Natural killer cell (primary cell): ENCODE measurements around the gene HTRA3. TPM values are rescaled to one million over a fixed set of nuclear protein-coding genes. Genes with fewer than 3 reads are reported as not detected.

Source experiments
- ATAC-seq, 3 donors: fragments of 150-1000 bp in 2 of 3; fragments of 200-7000 bp in 1 of 3; cut with Tn5 transposase; 1 replicate in 1 of 3; 2 replicates in 2 of 3; pipeline ENCODE4 v1.10.0; 2021; ENCODE audit warnings: mild to moderate bottlenecking in 2 of 3, moderate library complexity in 2 of 3
- DNase-seq, 2 donors: peaks; one replicate each; pipeline versions ENCODE4 v3.0.0 to v3.0.0-alpha.2; 2013 to 2021; ENCODE audit warnings: mixed read lengths in 1 of 2
- H3K27ac ChIP-seq: one replicate; pipeline ENCODE4 v1.5.1; 2013; ENCODE audit warnings: mild to moderate bottlenecking, low read length
- H3K27me3 ChIP-seq: one replicate; pipeline ENCODE4 v1.6.1; 2013; ENCODE audit warnings: low read length; ENCODE audit not compliant: control insufficient read depth, insufficient read depth
- H3K36me3 ChIP-seq: one replicate; pipeline ENCODE4 v1.6.1; 2013; ENCODE audit warnings: low read length; ENCODE audit not compliant: control insufficient read depth, insufficient read depth
- H3K4me1 ChIP-seq: one replicate; pipeline ENCODE4 v1.6.1; 2013; ENCODE audit warnings: low read length; ENCODE audit not compliant: control insufficient read depth, insufficient read depth
- H3K4me3 ChIP-seq: one replicate; pipeline ENCODE4 v1.5.1; 2013; ENCODE audit warnings: low read length
- H3K9me3 ChIP-seq: one replicate; pipeline ENCODE4 v1.6.1; 2013; ENCODE audit warnings: low read length; ENCODE audit not compliant: control insufficient read depth, insufficient read depth
- H3K27ac Mint-ChIP-seq, 2 donors: one replicate each; pipeline ENCODE4 v1.8.0; 2022; ENCODE audit warnings: mild to moderate bottlenecking in 2 of 2, mixed read lengths in 2 of 2, moderate library complexity in 1 of 2
- H3K27me3 Mint-ChIP-seq, 2 donors: one replicate each; pipeline ENCODE4 v1.8.0; 2022; ENCODE audit warnings: low read depth in 2 of 2, mixed read lengths in 2 of 2
- H3K36me3 Mint-ChIP-seq: one replicate; pipeline ENCODE4 v1.8.0; 2022; ENCODE audit warnings: mixed read lengths
- H3K4me1 Mint-ChIP-seq, 2 donors: one replicate each; pipeline ENCODE4 v1.8.0; 2022; ENCODE audit warnings: mixed read lengths in 2 of 2
- H3K4me3 Mint-ChIP-seq: one replicate; pipeline ENCODE4 v1.8.0; 2022; ENCODE audit warnings: mild to moderate bottlenecking, moderate library complexity, mixed read lengths
- H3K9me3 Mint-ChIP-seq, 2 donors: one replicate each; pipeline ENCODE4 v1.8.0; 2022; ENCODE audit warnings: mixed read lengths in 2 of 2
- WGBS: methylation state at CpG from one replicate; pipeline ENCODE4 v1.1.7; 2013; ENCODE audit warnings: missing lambda C conversion rate; ENCODE audit not compliant: insufficient coverage; 5-methylcytosine and 5-hydroxymethylcytosine counted together
- intact Hi-C: fragments of 100-400 bp; cut with micrococcal nuclease; formaldehyde crosslinking; loops from one replicate; pipeline ENCODE4 v1.14.2; 2022
- total RNA-seq, 4 donors: library from RNA; stranded (reverse); fragments of 120-200 nt in 1 of 4; gene quantifications; one replicate each; pipeline versions ENCODE4 v1.2.3 to v1.2.4, GENCODE V29; 2013 to 2022
- TF ChIP-seq, protein P1 (sequence below): fragments of 200-600 bp; IDR thresholded peaks from one replicate; pipeline ENCODE4 v1.8.0; 2022; ENCODE audit warnings: antibody characterized with exemption

HTRA3 gene
- total RNA-seq, 3 donors from 2014 or later (not counting 1 experiment from before 2014, with no cell fraction given) = not detected

DNA sequence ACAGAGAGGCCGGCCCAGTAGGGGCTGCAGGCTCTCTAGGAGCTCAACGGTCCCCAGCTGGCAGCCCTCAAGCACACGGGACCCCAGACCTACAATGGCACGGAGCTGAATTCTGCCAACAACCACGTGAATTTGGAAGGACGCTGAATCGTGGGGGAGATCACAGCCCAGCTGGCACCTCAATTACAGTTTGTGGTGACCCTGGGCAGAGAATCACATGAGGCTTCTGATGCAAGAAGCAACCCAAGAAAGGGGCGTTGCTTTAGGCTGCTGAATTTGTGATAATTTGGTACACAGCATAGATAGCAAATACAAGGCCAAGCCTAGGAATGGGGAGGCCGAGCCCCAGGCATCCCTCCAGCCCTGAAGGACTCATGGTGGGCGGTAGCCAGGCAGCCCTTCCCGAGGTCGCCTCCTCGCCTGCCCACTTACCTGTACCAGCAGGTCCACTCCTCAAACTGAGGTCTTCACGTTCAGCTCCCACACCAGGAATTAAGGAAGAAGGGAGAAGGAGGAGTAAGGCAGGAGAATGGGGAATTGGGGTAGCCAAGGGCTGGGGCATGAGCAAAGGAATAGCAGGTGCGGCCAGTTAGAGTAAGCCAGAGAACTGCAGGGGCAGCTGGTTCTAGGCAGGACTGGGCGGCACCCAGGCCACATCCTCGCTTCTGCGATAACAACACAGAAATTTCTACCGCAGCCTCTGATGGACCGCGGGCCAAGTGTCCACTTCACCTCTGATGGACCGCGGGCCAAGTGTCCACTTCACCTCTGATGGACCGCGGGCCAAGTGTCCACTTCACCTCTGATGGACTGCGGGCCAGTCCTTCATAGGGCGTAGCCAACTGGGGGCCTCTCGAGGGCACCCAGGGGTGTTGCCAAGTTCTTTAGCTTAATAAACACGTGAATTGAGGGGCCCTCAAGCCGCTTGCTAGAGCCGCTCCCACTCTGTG, 23.4 kb upstream of the HTRA3 start:
- no peak overlapping the region for H3K4me3 ChIP-seq
- ATAC-seq = no peak
- no peak overlapping the region for H3K4me3 Mint-ChIP-seq
- no peak overlapping the region for H3K27ac Mint-ChIP-seq
- no peaks in the 10 kb centered on the region for H3K4me1 Mint-ChIP-seq
- no peaks in the 10 kb centered on the region for H3K36me3 Mint-ChIP-seq
- H3K27ac ChIP-seq = no peak overlapping the region
- 89% methylated on average over 30 of the region's 31 CpGs for WGBS
- TF ChIP-seq, protein P1, sequence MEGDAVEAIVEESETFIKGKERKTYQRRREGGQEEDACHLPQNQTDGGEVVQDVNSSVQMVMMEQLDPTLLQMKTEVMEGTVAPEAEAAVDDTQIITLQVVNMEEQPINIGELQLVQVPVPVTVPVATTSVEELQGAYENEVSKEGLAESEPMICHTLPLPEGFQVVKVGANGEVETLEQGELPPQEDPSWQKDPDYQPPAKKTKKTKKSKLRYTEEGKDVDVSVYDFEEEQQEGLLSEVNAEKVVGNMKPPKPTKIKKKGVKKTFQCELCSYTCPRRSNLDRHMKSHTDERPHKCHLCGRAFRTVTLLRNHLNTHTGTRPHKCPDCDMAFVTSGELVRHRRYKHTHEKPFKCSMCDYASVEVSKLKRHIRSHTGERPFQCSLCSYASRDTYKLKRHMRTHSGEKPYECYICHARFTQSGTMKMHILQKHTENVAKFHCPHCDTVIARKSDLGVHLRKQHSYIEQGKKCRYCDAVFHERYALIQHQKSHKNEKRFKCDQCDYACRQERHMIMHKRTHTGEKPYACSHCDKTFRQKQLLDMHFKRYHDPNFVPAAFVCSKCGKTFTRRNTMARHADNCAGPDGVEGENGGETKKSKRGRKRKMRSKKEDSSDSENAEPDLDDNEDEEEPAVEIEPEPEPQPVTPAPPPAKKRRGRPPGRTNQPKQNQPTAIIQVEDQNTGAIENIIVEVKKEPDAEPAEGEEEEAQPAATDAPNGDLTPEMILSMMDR = no peak
- peaks cover 6% of the 10 kb centered on the region for H3K4me1 ChIP-seq
- no peak for DNase-seq
- no peaks in the 10 kb centered on the region for H3K9me3 ChIP-seq
- no peaks in the 10 kb centered on the region for H3K36me3 ChIP-seq
- no peaks in the 10 kb centered on the region for H3K27me3 ChIP-seq
- no peaks in the 10 kb centered on the region for H3K27me3 Mint-ChIP-seq
- H3K9me3 Mint-ChIP-seq = no peaks in the 10 kb centered on the region
- intact Hi-C loops = no loop called here

DNA sequence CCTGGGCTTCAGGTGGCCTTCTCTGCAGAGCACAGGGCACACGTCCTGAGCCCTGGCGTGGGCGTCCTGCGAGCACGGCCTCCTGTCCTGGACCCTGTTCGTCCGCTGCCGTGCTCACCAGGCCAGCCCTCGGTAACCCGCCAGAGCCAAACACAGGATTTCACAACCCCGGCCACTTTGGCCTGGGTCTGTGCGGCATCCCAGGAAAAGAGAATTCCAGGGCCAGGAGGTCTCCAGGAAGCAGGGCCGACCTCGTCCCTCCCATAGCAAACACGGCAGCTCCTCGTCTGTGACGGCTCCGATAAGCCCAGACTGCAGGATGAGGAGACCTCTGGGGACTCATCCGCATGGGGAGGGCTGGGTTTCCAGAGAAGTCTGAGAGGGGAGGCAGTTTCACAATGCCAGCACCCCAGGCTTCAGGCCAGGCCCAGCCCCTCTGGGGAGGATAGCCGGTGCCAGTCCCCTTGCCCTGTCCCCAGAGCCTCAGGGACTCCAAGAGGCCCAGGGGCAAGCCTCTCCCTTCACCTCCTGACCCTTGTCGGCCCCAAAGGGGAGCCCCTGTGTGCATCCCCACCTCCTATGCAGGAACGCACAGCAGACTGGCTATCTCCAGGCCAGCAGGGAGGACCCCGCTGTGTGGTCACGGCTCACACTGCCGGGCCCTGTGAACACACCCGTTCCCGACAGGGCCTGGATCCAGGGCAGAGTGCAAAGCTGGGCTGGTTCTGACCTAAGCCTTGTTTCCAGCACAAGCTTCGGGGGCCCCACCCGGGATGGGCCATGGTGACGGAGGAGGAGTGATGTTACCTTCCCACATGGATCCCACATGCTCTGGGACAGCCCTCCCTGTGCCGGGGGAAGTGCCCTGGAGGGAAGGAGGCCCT, 22.3 kb upstream of the HTRA3 start:
- 93% methylated on average over 31 of the region's 31 CpGs for WGBS
- no peak overlapping the region for H3K27ac ChIP-seq
- Mint-ChIP-seq H3K36me3 (no peaks in the 10 kb centered on the region), H3K4me3 (no peak overlapping the region), H3K9me3 (no peaks in the 10 kb centered on the region), H3K4me1 (no peaks in the 10 kb centered on the region), H3K27ac (no peak overlapping the region), H3K27me3 (no peaks in the 10 kb centered on the region)
- DNase-seq = no peak
- no peaks in the 10 kb centered on the region for H3K27me3 ChIP-seq
- no peak overlapping the region for H3K4me3 ChIP-seq
- ATAC-seq = no peak
- H3K9me3 ChIP-seq = no peaks in the 10 kb centered on the region
- TF ChIP-seq, protein P1 = no peak
- intact Hi-C loops = no loop called here
- H3K4me1 ChIP-seq = peaks cover 2% of the 10 kb centered on the region
- H3K36me3 ChIP-seq = no peaks in the 10 kb centered on the region

DNA sequence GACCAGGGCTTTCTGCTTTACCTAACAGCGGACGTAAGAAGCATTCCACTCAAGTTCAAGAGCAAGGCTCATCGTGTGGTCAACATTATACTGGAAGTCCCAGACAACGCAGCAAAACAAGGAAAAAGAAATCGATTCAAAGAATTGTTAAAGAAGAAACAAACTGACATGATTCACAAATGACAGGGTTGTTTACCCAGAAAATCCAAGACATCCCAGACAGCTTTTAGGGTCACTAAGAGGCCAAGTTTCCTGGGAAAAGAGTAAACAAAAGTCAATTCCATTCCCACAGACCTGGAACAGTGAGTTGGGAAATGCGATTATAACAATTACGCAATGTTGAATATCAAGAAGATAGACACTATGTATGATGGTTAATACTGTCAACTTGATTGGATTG, 21.5 kb upstream of the HTRA3 start:
- intact Hi-C loops = no loop called here
- Histone ChIP-seq H3K4me3 (no peak overlapping the region), H3K27me3 (no peaks in the 10 kb centered on the region), H3K4me1 (no peaks in the 10 kb centered on the region), H3K9me3 (no peaks in the 10 kb centered on the region), H3K36me3 (no peaks in the 10 kb centered on the region), H3K27ac (no peak overlapping the region)
- TF ChIP-seq, protein P1 = no peak
- H3K27me3 Mint-ChIP-seq = no peaks in the 10 kb centered on the region
- H3K36me3 Mint-ChIP-seq = no peaks in the 10 kb centered on the region
- no peak overlapping the region for H3K4me3 Mint-ChIP-seq
- DNase-seq (no peak), ATAC-seq (no peak)
- H3K9me3 Mint-ChIP-seq = no peaks in the 10 kb centered on the region
- WGBS = 94% methylated on average over 7 of the region's 7 CpGs
- H3K4me1 Mint-ChIP-seq = no peaks in the 10 kb centered on the region
- no peak overlapping the region for H3K27ac Mint-ChIP-seq
